T-cell (primary cell): ENCODE data around the gene TBX4. TPM values are rescaled to one million over a fixed set of nuclear protein-coding genes. Genes with fewer than 3 reads are reported as not detected.
A peak's percentile ranks its signal among the peaks of the same experiment; 100 is the strongest.

ENCODE experiments used
- ATAC-seq, 4 experiments: fragments of 200-7000 bp in 3 of 4; fragments of 150-1000 bp in 1 of 4; cut with Tn5 transposase; replicated peaks in 1 of 4; 1 replicate in 3 of 4; 2 replicates in 1 of 4; pipeline ENCODE4 v1.10.0; 2021; ENCODE audit warnings: moderate library complexity in 3 of 4, mild to moderate bottlenecking in 2 of 4, moderate number of reproducible peaks in 1 of 4
- CTCF ChIA-PET, 2 donors: fragments of 300-600 bp; sonication (Branson Sonifier 250); formaldehyde crosslinking; loops; one replicate each; lab custom pipeline; 2022; ENCODE audit warnings: antibody characterized with exemption in 2 of 2; lab: Charles Lee
- POLR2A ChIA-PET, 2 donors: fragments of 300-600 bp; sonication (Branson Sonifier 250); formaldehyde crosslinking; loops; one replicate each; lab custom pipeline; 2022; ENCODE audit warnings: antibody characterized with exemption in 2 of 2; lab: Charles Lee
- DNase-seq, 35 experiments: peaks; one replicate each; pipeline versions ENCODE4 v3.0.0 to v3.0.0-alpha.2; 2013 to 2023
- H3K27ac ChIP-seq: one replicate; pipeline ENCODE4 v1.5.1; 2013; ENCODE audit warnings: low read length
- H3K27me3 ChIP-seq, 2 experiments: replicated peaks in 1 of 2; 1 replicate in 1 of 2; 2 replicates in 1 of 2; pipeline versions ENCODE4 v1.6.1 to v1.7.0; 2013; ENCODE audit warnings: low read length in 1 of 2, mixed read lengths in 1 of 2; ENCODE audit not compliant: control insufficient read depth in 2 of 2, insufficient read depth in 2 of 2; ENCODE audit errors: extremely low read depth in 1 of 2
- H3K36me3 ChIP-seq, 2 donors: 1 replicate in 1 of 2; 2 replicates in 1 of 2; pipeline versions ENCODE4 v1.6.1 to v1.7.0; 2013; ENCODE audit warnings: low read length in 1 of 2; ENCODE audit not compliant: control insufficient read depth in 2 of 2, insufficient read depth in 1 of 2; ENCODE audit errors: extremely low read depth in 1 of 2
- H3K4me1 ChIP-seq, 2 experiments: 1 replicate in 1 of 2; 2 replicates in 1 of 2; pipeline versions ENCODE4 v1.6.1 to v1.7.0; 2013; ENCODE audit warnings: low read length in 2 of 2, mixed read lengths in 1 of 2; ENCODE audit not compliant: insufficient read depth in 2 of 2, control insufficient read depth in 1 of 2; ENCODE audit errors: extremely low read depth in 1 of 2
- H3K4me3 ChIP-seq, 2 donors: 1 replicate in 1 of 2; 2 replicates in 1 of 2; pipeline versions ENCODE4 v1.5.1 to v1.7.0; 2013; ENCODE audit warnings: mild to moderate bottlenecking in 2 of 2, low read length in 1 of 2, moderate library complexity in 1 of 2; ENCODE audit not compliant: control insufficient read depth in 1 of 2; ENCODE audit errors: extremely low read depth in 1 of 2
- H3K9me3 ChIP-seq: 2 replicates; pipeline ENCODE4 v1.7.0; 2013
- H3K27ac Mint-ChIP-seq, 2 donors: one replicate each; pipeline ENCODE4 v1.8.0; 2020 to 2021; ENCODE audit warnings: mild to moderate bottlenecking in 2 of 2, mixed read lengths in 2 of 2
- H3K27me3 Mint-ChIP-seq, 2 donors: one replicate each; pipeline ENCODE4 v1.8.0; 2021 to 2022; ENCODE audit warnings: mixed read lengths in 2 of 2
- H3K36me3 Mint-ChIP-seq: one replicate; pipeline ENCODE4 v1.8.0; 2021; ENCODE audit warnings: mixed read lengths
- H3K4me1 Mint-ChIP-seq, 3 donors: one replicate each; pipeline ENCODE4 v1.8.0; 2020 to 2022; ENCODE audit warnings: mixed read lengths in 3 of 3, mild to moderate bottlenecking in 1 of 3
- H3K4me3 Mint-ChIP-seq, 3 donors: one replicate each; pipeline ENCODE4 v1.8.0; 2020 to 2022; ENCODE audit warnings: mild to moderate bottlenecking in 3 of 3, mixed read lengths in 3 of 3, moderate library complexity in 3 of 3
- H3K9me3 Mint-ChIP-seq, 3 donors: one replicate each; pipeline ENCODE4 v1.8.0; 2020 to 2022; ENCODE audit warnings: mixed read lengths in 3 of 3
- WGBS: methylation state at CpG from one replicate; pipeline ENCODE4 v1.1.5; 2013; ENCODE audit warnings: missing lambda C conversion rate; ENCODE audit not compliant: insufficient coverage; 5-methylcytosine and 5-hydroxymethylcytosine counted together
- total RNA-seq, 35 experiments: library from RNA in 6 of 35; stranded (reverse) in 6 of 35; fragments of 120-200 nt in 1 of 35; gene quantifications; one replicate each; pipeline versions ENCODE4 v1.2.1 to v1.2.4 and lab custom pipeline; 2013 to 2026

The TBX4 gene
- total RNA-seq, 5 donors from 2014 or later (not counting 1 experiment from before 2014, with no cell fraction given), result not detected

- ATAC-seq (no peak), DNase-seq (no peak)
- Histone ChIP-seq H3K4me1 (peaks cover 10 to 38% of the 10 kb centered on the region in 2 experiments), H3K27ac (no peak overlapping the region), H3K27me3 (peaks cover 21 to 86% of the 10 kb centered on the region in 2 experiments), H3K36me3 (no peaks in the 10 kb centered on the region), H3K4me3 (no peak overlapping the region), H3K9me3 (no peaks in the 10 kb centered on the region)
- H3K4me1 Mint-ChIP-seq, result peaks cover 38 to 57% (median 42%) of the 10 kb centered on the region in 3 donors
- H3K27ac Mint-ChIP-seq, result no peak overlapping the region
- H3K9me3 Mint-ChIP-seq, result no peaks in the 10 kb centered on the region
- H3K36me3 Mint-ChIP-seq, result no peaks in the 10 kb centered on the region
- POLR2A ChIA-PET, result interaction anchor here in 1 of 2 donors (0.9 kb wide), 1 partner anchor 1351 kb away, joined by 5 read pairs; no protein-coding TSS in a partner anchor
- peak overlapping the region in 1 of 3 donors; percentile 68 for H3K4me3 Mint-ChIP-seq
- CTCF ChIA-PET, result no interaction called here
- peaks cover 74 to 83% of the 10 kb centered on the region in 2 donors for H3K27me3 Mint-ChIP-seq
- WGBS, result 34% methylated on average over 5 of the region's 9 CpGs
These were observed 7.9 kb downstream of the TBX4 start for GRCh38 chr17:61459939-61460718.

GRCh38 chr17:61460796-61461585 lies 8.8 kb downstream of the TBX4 start:
- CTCF ChIA-PET, result no interaction called here
- WGBS, result no CpG with 5 or more reads among the region's 12 CpGs
- ATAC-seq (no peak), DNase-seq (peak in 1 of 35 experiments; percentile 4)
- POLR2A ChIA-PET, result no interaction called here
- Histone ChIP-seq H3K9me3 (no peaks in the 10 kb centered on the region), H3K27ac (no peak overlapping the region), H3K4me1 (peaks cover 10 to 33% of the 10 kb centered on the region in 2 experiments), H3K4me3 (peak overlapping the region in 1 of 2 donors; percentile 34), H3K36me3 (no peaks in the 10 kb centered on the region), H3K27me3 (peaks cover 17 to 83% of the 10 kb centered on the region in 2 experiments)
- Mint-ChIP-seq H3K27ac (no peak overlapping the region), H3K4me3 (peak overlapping the region in 2 of 3 donors; percentile 8 to 68), H3K36me3 (no peaks in the 10 kb centered on the region), H3K27me3 (peaks cover 70 to 82% of the 10 kb centered on the region in 2 donors), H3K9me3 (no peaks in the 10 kb centered on the region), H3K4me1 (peaks cover 33 to 50% (median 35%) of the 10 kb centered on the region in 3 donors)

GRCh38 chr17:61461586-61461966 lies 9.4 kb downstream of the TBX4 start:
- H3K9me3 ChIP-seq, result no peaks in the 10 kb centered on the region
- no peak overlapping the region for H3K27ac ChIP-seq
- Mint-ChIP-seq H3K4me3 (peak overlapping the region in 2 of 3 donors; percentile 51 to 68), H3K4me1 (peaks cover 33 to 50% (median 35%) of the 10 kb centered on the region in 3 donors), H3K27ac (no peak overlapping the region), H3K27me3 (peaks cover 70 to 86% of the 10 kb centered on the region in 2 donors), H3K9me3 (no peaks in the 10 kb centered on the region), H3K36me3 (no peaks in the 10 kb centered on the region)
- CTCF ChIA-PET, result no interaction called here
- POLR2A ChIA-PET, result no interaction called here
- H3K27me3 ChIP-seq, result peaks cover 17 to 84% of the 10 kb centered on the region in 2 experiments
- DNase-seq, result peak in 1 of 35 experiments; percentile 9
- no peak for ATAC-seq
- peak overlapping the region in 1 of 2 donors; percentile 61 for H3K4me3 ChIP-seq
- 0% methylated on average over 1 of the region's 7 CpGs for WGBS
- peaks cover 10 to 28% of the 10 kb centered on the region in 2 experiments for H3K4me1 ChIP-seq
- H3K36me3 ChIP-seq, result no peaks in the 10 kb centered on the region

- Mint-ChIP-seq H3K9me3 (no peaks in the 10 kb centered on the region), H3K27me3 (peaks cover 67 to 81% of the 10 kb centered on the region in 2 donors), H3K4me1 (peaks cover 31 to 46% (median 33%) of the 10 kb centered on the region in 3 donors), H3K36me3 (no peaks in the 10 kb centered on the region), H3K27ac (no peak overlapping the region), H3K4me3 (peak overlapping the region; percentile 43 to 68 (median 51))
- POLR2A ChIA-PET, result no interaction called here
- Histone ChIP-seq H3K9me3 (no peaks in the 10 kb centered on the region), H3K4me1 (peaks cover 10 to 23% of the 10 kb centered on the region in 2 experiments), H3K27me3 (peaks cover 17 to 78% of the 10 kb centered on the region in 2 experiments), H3K27ac (no peak overlapping the region), H3K36me3 (no peaks in the 10 kb centered on the region), H3K4me3 (peak overlapping the region in 1 of 2 donors; percentile 61)
- CTCF ChIA-PET, result no interaction called here
- whole genome bisulfite sequencing, result 2% methylated on average over 44 of the region's 55 CpGs
- ATAC-seq (peak; percentile 22 to 60 (median 38)), DNase-seq (peak in 1 of 35 experiments; percentile 3)
These were observed 9.9 kb downstream of the TBX4 start for GRCh38 chr17:61461967-61462718.

- ATAC-seq (peak in 1 of 4 experiments; percentile 28), DNase-seq (no peak)
- H3K4me1 Mint-ChIP-seq, result peaks cover 28 to 40% (median 28%) of the 10 kb centered on the region in 3 donors
- CTCF ChIA-PET, result no interaction called here
- Histone ChIP-seq H3K27me3 (peaks cover 17 to 77% of the 10 kb centered on the region in 2 experiments), H3K36me3 (no peaks in the 10 kb centered on the region), H3K4me1 (peaks cover 10 to 16% of the 10 kb centered on the region in 2 experiments), H3K27ac (no peak overlapping the region), H3K9me3 (no peaks in the 10 kb centered on the region), H3K4me3 (no peak overlapping the region)
- POLR2A ChIA-PET, result no interaction called here
- peaks cover 60 to 79% of the 10 kb centered on the region in 2 donors for H3K27me3 Mint-ChIP-seq
- WGBS, result 38% methylated on average over 5 of the region's 10 CpGs
- no peaks in the 10 kb centered on the region for H3K9me3 Mint-ChIP-seq
- H3K4me3 Mint-ChIP-seq, result peak overlapping the region in 2 of 3 donors; percentile 2 to 68
- no peak overlapping the region for H3K27ac Mint-ChIP-seq
- H3K36me3 Mint-ChIP-seq, result no peaks in the 10 kb centered on the region
These were observed 10.6 kb downstream of the TBX4 start for GRCh38 chr17:61462719-61463315.
